PC-3 (cell line): ENCODE results near the gene TSPAN1.

Source experiments
- EZH2 ChIP-seq: fragments of 300-600 bp; sonication (generic); IDR thresholded peaks from one replicate; pipeline ENCODE4 v1.6.1; 2017; ENCODE audit warnings: antibody characterized with exemption, mild to moderate bottlenecking, low read length; ENCODE audit not compliant: unreplicated experiment
- TF ChIP-seq, protein P1 (sequence below): fragments of 300-600 bp; sonication (generic); conservative IDR thresholded peaks from 2 replicates; pipeline ENCODE4 v1.5.1; 2017; ENCODE audit warnings: antibody characterized with exemption, low read depth, mild to moderate bottlenecking, low read length

DNA sequence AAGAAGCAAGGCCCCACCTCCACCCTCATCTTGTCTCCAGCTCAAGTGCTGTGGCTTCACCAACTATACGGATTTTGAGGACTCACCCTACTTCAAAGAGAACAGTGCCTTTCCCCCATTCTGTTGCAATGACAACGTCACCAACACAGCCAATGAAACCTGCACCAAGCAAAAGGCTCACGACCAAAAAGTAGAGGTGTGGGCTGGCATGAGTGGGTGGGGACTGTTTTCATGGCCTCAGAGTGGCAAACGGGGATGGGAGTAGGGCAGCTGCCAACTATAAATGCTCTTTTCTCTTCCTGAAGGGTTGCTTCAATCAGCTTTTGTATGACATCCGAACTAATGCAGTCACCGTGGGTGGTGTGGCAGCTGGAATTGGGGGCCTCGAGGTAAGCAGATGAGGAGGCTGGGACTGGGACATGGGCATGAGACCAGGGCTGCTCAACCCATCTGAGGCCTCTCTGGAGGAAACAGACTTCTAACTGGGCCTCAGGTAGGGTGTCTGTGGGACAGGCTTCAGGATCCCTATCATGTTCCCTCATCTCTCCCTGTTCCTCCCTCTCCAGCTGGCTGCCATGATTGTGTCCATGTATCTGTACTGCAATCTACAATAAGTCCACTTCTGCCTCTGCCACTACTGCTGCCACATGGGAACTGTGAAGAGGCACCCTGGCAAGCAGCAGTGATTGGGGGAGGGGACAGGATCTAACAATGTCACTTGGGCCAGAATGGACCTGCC, 10.2 kb downstream of the TSPAN1 start:
- TF ChIP-seq, protein P1, sequence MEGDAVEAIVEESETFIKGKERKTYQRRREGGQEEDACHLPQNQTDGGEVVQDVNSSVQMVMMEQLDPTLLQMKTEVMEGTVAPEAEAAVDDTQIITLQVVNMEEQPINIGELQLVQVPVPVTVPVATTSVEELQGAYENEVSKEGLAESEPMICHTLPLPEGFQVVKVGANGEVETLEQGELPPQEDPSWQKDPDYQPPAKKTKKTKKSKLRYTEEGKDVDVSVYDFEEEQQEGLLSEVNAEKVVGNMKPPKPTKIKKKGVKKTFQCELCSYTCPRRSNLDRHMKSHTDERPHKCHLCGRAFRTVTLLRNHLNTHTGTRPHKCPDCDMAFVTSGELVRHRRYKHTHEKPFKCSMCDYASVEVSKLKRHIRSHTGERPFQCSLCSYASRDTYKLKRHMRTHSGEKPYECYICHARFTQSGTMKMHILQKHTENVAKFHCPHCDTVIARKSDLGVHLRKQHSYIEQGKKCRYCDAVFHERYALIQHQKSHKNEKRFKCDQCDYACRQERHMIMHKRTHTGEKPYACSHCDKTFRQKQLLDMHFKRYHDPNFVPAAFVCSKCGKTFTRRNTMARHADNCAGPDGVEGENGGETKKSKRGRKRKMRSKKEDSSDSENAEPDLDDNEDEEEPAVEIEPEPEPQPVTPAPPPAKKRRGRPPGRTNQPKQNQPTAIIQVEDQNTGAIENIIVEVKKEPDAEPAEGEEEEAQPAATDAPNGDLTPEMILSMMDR, result no peak
- TF ChIP-seq EZH2, result no peak
